HG02798 (cell line): ENCODE measurements around the gene BTN2A1.

ENCODE experiments used
- ATAC-seq: cut with Tn5 transposase; IDR thresholded peaks from one replicate; pipeline ENCODE4 v1.9.1; 2021; ENCODE audit warnings: mild to moderate bottlenecking; ENCODE audit not compliant: unreplicated experiment, poor library complexity

The BTN2A1 gene

DNA sequence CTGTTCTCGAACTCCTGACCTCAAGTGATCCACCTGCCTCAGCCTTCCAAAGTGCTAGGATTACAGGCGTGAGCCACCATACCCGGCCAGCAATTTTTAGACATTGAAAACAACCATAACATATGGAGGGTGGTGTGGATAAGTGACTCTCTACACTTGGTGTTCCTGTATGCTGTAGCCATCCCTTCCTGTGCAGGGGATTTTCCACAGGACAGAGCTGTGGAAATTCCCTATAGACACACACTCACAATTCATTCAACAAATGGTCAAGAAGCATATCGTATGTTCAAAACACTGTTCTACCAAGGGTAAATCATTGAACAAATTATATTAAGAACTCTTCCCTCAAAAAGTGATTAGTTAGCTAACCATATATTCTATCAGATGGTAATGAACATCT lies 6.3 kb downstream of the BTN2A1 start:
- ATAC-seq, result no peak

DNA sequence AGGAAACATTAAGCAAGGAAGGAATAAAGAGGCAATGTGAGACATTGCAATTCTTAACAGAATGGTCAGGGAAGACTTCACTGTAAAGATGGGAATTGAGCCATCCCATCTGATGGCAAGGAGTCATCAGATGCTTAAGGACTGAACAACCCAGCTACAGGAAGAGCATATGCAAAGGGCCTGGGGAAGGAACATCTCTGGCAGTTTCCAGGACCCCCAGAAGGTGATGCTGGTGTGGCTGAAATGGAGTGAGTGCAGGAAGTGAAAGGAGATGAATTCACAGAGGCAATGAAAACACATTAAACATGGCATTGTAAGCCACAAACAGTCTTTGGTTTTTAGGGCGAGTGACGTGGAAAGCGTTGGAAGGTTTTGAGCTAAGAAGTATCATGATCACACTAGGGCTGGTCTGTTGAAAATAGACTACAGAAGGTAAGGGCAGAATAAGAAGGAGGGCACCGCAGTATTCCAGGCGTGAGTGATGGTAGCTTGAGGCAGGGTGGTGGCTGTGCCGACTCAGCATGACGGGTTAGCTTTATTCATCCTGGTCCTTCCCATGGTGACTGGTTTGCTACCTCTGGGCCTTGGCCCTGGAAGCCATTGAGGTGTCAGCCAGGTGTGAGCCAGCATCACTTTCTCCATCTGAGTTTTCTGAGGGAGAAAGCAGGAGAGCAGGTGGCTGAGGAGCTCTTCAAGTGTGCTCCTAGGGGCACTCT lies 6.8 kb downstream of the BTN2A1 start:
- no peak for ATAC-seq

DNA sequence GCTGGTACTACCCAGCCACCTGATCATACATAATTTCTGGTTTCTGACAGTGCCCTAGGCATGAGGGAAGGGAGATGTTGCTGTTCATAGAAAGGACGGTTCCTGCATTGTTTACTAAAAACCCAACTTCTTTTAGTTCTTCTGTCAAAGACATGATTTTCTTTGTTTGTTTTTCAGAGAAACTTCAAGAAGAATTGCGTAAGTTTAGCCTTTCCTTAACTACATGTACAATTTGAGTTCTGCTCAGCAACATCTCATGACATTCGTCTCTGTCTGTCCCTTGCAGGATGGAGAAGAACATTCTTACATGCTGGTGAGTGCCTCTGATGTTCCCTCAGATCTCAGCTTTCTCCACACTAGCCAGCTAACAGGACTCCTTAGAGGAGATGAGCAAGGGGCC lies 8.0 kb downstream of the BTN2A1 start:
- no peak for ATAC-seq

- no peak for ATAC-seq
These were observed 11.1 kb downstream of the BTN2A1 start for GRCh38 chr6:26468829-26469228.

- no peak for ATAC-seq
These were observed 12.9 kb downstream of the BTN2A1 start for GRCh38 chr6:26470643-26471042.

DNA sequence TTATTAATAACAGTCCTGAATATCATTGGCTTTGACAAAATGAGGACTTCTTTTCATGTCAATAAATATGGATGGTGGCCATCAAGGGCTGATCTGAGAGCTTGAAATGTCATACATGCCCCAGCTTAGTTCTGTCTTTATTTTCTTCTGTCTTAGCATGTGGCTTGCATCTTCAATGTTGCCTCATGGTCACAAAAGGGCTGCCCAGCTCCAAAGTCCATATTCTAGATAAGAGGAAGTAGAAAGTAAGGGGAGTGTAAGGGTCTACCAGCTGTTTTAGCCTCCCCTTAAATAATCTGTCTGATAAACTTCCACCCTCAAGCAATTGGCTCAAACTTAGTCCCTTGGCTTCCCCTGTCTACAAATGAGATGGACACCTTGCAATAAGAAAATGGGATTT lies 14.2 kb downstream of the BTN2A1 start:
- no peak for ATAC-seq

DNA sequence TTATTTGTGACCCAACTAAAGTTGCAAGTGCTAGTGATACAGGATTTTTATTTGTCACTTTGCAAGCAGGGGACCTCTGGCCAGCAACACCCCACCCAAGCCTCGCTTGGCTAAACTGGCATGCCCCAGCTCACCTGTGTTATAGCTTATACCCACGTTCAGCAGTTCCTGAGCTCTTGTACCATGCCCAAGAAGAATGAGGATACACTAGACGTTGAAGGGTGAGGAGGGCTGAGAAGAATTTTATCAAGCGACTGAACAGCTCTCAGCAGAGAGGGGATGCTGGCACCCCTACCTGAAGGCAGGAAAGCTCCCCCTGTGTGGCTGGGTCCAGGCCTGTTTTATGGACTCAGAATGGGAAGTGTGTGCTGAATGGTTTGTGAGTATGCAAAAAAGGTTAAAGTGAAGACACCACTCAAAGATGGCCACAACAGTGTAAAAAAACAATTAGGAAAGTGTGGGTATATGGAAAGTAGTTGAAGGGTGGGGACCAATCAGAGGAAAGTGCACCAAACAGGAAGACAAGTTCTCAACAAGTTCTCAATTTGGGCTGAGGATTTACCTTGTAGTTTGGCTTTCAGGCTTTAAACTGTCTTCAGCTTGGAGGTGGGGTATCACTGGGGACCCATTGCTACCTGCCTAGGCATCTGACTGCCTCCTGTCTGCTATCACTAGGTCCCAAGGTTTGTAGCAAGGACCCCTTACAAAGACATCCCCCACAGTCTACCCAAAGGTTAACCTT lies 15.0 kb downstream of the BTN2A1 start:
- no peak for ATAC-seq

DNA sequence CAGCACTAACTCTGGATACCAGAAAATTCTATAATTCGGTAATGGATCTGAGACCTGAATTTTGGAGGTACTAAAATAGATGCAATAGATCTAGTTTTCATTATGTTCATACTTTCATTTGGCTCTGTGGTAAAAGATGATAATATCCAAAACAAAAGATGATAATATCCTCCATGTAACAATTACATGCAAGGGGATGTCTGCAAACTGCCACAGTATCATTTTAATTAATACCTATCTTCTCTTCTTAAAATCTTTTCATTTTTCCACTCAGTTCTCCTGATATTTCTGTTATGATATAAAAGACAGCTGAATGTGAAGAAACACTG lies 15.6 kb downstream of the BTN2A1 start:
- ATAC-seq, result no peak

- ATAC-seq, result peak; percentile 92
These were observed 16.1 kb downstream of the BTN2A1 start for GRCh38 chr6:26473758-26474438.

DNA sequence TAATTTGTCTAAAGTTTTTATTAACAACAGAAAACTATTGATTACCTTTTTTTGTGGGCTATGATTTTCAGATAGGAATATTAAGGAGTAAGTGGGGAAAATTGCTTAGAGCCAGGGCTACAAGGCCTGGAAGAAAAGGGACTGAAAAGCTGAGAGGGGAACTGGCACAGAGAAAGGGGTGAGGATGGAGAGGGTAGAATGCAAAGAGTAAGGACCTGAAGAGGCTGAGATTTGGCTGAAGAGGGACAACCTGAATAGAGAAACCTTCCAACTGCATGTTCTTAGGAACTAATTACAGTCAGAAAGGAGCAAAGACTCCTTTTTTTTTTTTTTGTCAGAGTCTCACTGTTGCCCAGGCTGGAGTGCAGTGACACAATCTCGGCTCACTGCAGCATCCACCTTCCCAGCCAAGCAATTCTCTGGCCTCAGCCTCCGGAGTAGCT lies 16.7 kb downstream of the BTN2A1 start:
- ATAC-seq, result no peak

- no peak for ATAC-seq
These were observed 18.3 kb downstream of the BTN2A1 start for GRCh38 chr6:26475823-26476729.

GRCh38 chr6:26476896-26477295 lies 19.1 kb downstream of the BTN2A1 start:
- ATAC-seq, result no peak

DNA sequence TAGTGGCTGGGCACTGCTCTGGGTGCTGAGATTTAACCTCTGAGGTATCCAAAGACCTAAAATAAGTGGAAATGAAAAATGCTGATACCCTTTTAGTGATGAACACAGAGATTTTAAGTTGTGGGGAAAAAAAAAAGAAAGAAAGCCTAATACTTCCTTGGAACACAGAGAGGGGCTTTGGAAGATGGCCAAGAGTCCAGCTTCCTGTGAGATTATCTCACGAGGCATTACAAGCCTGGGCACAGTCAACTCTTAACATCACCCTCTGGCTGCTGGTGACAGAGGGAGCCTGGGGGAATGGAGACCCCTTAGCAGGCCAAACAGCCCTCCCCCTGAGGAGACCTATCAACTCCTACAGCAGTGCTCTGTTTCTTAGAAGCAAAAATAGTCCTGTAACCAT lies 19.7 kb downstream of the BTN2A1 start:
- ATAC-seq, result no peak

DNA sequence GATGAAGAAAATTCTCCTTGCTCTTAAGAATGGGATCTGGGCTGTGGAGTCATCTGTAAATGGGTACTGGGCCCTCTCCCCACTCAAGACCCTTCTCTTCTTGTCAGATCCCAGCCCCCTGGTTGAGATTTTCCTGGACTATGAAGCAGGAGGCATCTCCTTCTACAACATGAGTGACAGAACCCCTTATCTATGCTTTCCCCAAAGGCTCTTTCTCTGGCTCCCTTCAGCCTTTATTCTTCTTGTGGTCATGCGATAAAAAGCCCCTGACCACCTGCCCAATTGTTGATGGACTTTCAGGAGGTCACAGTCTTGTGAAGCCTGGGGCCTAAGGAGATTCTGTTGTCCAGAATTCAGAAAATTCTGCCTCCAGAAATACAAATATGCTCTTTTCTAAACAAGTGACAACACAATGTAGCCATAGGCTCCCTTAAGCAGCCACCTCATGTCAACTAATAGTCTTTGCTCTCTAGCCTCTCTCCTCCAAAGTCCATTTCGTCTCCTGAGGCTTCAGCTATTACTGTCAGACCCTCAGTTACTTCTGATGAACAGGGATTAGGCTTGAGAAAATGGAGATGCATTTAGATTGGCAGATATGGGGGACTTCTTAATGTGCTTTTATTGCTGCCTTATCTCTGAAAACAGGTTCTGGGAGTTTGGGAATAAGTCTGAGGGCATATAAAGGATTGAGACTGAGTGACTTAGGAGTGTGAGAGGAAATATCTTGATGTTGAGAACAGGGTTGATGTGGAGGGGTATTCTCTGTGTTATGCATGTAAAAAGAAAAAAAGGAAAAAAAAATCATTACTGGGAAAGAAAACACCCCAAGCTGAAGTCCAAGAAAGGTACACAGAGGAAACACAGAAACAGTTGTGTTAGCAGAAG lies 20.6 kb downstream of the BTN2A1 start:
- ATAC-seq, result no peak

DNA sequence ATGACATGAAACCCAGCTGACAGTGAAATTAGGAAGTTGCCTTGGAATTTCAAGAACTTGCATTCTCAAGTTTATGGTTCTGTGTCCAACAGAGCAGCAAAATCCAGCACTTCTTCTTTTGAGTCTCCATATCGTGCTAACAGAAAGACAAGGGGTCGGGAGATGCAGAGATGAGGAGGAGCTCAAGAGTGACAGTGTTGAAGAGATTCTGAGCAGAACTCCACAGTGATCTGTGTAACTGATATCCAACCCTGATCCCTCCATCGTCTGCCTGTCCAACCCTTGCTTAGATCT lies 21.2 kb downstream of the BTN2A1 start:
- ATAC-seq, result no peak

DNA sequence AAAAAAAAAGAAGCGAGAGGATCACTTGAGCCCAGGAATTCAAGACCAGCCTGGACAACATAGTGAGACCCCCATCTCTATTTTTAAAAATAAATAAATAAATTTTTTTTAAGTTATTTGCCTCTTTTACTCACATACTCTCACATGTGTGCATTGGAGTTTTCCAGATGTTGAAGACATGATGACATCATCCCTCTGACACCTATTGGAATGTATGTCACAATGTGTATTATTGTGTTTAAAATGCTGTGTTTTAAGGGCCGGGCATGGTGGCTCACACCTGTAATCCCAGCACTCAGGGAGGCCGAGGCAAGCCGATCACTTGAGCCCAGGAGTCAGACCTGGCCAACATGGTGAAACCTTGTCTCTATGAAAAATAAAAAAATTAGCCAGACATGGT lies 24.6 kb downstream of the BTN2A1 start:
- ATAC-seq, result no peak

DNA sequence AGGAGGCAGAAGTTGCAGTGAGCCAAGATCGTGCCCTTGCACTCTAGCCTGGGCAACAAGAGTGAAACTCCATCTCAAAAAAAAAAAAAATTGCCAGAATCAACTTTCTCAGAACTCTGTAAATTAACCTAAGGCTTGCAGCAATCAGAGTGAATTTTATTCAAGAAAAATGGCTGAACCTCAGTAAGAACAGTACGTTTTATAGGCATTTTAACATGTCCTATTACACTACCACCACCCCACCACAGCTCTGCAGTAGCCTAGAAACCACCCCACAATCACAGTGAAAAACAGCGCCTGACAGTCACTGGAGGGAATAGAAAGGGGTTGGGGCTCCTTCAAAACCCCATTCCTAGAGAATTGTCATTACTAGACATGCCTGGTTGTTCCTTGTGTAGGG lies 26.0 kb downstream of the BTN2A1 start:
- no peak for ATAC-seq

DNA sequence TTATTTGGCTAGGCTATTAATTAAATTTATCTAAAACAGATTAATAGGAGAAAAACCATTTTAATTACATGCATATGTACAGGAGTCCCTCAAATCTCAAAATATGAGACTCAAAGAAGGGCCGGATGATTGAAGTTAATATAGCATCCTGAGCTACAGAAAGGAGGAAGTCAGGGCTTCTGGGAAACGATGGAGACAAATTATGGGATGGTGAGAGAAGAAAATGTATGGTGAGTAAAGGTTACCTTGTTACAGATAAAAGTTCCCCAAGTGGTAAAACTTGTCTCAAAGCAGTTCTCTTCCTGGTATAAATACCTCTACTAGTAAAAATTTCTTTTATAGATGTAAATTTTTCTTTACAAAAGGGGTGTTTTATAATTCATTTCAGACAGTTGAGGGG lies 26.4 kb downstream of the BTN2A1 start:
- no peak for ATAC-seq

GRCh38 chr6:26485112-26485780 lies 27.5 kb downstream of the BTN2A1 start:
- ATAC-seq, result no peak
